ENCODE results near the gene ADGRL2. TPM values are rescaled to one million over a fixed set of nuclear protein-coding genes. Genes with fewer than 3 reads are reported as not detected.
"Not testable (repeated sequence)": the region's sequence is repeated elsewhere in the genome, so short reads cannot be mapped to it uniquely, and the experiment has no call there.

The ADGRL2 gene
- polyA plus RNA-seq, 4 donors = 151 to 477 (median 201) TPM

DNA sequence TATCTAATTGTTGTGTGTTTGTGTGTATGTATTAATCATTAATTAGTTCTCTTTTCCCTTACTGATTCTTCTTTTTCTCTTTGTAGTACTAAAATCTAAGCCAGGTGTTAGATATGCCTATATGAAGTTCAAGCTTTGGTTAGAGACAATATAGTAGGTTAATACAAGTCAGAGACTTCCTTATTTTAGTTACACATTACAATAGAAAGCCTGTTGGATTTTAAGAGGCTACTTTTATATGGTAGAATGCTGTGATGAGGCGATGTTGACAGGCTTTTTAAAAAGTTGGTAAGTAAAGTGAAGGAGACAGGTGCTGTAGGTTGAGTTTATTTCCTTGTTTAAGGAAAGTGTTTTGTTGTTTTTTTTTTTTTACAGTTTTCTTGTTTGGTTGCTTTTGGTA, 45.9 kb downstream of the ADGRL2 start:
- no peak for DNase-seq (ENCODE audit: low read depth in 4 of 4, low spot score in 3 of 4)

DNA sequence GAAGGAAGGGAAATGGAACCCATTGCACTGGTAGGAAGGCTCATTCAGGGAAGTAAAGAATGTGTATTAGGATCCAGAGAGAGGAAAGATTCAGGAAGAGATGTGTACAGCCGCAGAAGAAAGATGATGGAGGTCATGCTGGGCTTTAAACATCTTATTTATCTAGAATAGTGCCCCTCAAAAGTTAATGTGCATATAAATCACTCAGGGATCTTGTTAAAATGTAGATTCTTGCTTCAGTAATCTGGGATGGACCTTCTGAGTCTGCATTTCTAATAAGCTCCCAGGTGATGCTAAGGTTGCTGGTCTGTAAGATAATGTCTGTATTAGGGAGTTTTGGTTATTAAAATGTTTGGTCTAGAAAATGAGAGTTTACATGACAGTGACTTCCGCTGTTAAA, 46.3 kb downstream of the ADGRL2 start:
- DNase-seq (ENCODE audit: low read depth in 4 of 4, low spot score in 3 of 4) = no peak

DNA sequence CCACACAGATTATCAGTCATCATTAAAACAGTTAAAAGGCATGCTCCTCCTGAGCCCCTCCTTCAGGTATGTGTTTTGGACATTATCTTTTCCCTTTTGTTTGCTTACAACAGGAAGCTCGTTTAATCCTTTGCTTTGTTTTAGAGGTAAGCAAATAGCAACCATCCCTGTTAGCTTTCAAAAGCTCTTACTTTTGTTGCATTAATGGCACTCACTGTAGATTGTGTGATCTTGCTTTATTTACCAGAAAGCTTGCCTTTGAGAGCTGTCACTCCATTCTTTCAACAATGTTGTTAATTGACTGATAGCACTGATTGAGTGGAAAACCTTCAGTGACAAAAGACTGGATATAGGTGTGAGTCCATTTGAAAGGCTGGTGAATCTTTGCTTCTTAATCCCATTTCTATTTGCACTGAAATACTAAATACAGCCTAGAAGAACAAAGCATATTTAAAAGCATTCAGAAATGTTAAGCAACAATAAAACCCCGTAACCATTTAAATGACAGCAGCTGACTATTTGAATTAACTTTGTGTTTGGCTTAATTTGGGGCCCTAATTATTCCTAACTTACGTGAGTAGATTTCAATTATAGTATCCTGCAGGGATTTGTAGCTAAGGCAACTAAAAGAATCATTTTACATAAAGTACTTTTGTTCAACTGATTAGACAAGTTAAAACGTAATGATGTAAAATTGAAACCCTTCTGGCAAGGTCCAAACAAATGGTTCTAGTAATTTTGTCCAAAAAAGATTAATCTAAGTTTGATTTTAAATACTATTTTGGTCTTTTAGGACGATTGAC, 48.3 kb downstream of the ADGRL2 start:
- DNase-seq (ENCODE audit: low read depth in 4 of 4, low spot score in 3 of 4) = no peak

DNA sequence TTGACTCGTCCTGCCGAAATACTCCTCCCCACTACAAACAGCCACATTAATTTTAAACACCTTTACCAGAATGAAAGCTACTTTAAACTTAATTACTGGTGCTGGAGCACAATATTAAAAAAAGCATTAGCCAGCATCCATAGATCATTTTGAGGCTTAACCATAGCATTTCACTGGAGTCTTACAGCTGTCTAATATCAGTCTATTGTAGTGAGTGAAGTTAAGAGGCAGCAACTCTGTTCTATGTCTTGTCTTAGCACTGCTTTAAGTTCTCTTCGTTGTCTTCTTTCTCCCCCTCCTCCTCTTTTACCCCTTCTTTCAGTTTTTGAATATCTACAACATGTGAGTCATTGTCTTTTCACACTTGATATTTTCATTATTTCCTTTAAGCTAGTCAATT, 49.3 kb downstream of the ADGRL2 start:
- DNase-seq (ENCODE audit: low read depth in 4 of 4, low spot score in 3 of 4) = no peak

DNA sequence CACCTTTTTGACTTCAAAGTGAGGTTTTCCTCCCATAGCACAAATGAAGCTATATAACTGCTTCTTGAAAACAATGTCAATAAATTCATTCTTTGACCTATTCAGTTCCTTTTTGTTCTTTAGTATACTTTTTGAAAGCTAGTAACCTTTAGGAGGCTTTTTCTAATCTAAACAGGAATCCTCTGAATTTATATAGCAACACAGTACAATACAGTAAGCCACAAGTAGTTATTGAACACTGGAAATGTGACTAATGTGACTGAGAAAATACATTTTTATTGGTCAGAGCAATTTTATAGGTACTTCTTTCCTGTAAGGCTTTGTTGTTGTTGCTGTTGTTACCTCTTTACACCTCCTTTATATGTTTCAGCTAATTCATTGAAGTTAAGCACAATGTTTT, 49.8 kb downstream of the ADGRL2 start:
- DNase-seq (ENCODE audit: low read depth in 4 of 4, low spot score in 3 of 4) = no peak

DNA sequence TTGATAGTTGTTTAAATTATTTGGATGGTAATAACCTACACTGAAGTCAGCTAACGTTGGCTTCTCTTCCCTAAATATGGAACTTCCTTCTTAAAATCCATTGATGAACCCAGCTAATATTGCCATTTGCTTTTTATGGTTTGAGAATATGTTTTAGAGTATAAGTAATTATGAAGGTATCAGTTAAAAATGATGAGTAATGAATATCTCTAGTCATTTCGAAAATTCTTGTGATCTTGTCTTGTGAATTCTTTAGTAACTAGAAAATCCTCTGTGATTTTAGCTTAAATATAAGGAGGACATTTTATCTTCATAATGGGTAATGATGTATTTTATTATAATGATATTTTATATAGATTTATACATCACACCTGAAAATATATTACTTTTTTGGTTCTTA, 50.5 kb downstream of the ADGRL2 start:
- DNase-seq (ENCODE audit: low read depth in 4 of 4, low spot score in 3 of 4) = no peak

DNA sequence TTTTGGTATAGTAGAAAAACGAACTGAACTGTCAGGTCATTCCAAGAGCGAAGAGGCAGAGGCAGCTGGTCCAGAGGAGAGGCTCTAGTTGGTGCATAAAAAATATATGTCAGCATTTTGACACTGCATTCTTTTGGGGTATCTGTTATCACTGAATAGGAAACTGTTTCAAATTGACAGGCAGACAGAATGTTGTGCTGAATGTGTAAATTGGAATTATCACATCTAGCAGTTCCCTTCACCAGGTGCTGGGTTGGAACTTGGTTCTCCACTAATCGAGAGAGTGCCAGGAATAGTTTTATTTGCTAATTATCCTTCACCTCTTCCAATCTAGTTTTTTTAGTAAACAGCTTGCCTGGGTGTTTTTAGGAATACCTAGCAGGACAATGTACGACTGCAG, 52.2 kb downstream of the ADGRL2 start:
- DNase-seq (ENCODE audit: low read depth in 4 of 4, low spot score in 3 of 4) = no peak

DNA sequence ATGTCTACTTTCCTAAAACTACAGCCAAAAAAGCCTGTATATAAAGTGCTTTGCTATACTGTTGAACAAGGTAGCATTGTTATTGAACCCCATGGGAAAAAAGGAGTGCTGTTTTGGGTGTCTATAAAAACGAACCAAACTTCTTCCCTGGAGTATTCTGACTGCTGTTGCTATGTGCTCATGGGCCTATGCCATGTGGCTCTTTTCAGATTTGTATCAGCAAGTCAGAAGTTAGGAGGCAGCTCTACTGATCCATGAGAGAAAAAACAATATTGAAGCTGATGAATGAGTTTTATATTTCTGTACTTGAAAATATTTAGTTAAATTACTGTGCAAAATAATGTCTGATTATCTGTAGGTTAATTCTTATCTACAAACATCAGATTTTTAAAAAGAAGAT, 66.5 kb downstream of the ADGRL2 start:
- no peak for DNase-seq (ENCODE audit: low read depth in 4 of 4, low spot score in 3 of 4)

DNA sequence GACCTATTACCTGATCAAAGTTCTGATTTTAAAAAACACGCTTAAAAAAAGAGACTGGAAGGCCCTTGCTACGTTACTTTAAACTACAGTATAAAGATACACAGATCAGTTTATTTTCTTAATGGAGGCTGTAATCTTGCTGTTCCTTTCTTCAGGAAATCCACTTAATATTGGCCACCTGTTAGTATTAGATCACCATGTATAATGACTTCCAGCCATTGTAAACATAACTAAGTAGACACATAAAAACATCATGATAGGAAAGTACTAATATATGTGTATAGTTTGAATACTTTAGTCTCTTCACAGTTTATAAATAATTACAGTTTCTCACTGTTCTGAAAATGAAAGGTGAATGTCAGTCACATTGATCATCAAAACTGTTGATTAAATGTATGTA, 68.6 kb downstream of the ADGRL2 start:
- no peak for DNase-seq (ENCODE audit: low read depth in 4 of 4, low spot score in 3 of 4)

DNA sequence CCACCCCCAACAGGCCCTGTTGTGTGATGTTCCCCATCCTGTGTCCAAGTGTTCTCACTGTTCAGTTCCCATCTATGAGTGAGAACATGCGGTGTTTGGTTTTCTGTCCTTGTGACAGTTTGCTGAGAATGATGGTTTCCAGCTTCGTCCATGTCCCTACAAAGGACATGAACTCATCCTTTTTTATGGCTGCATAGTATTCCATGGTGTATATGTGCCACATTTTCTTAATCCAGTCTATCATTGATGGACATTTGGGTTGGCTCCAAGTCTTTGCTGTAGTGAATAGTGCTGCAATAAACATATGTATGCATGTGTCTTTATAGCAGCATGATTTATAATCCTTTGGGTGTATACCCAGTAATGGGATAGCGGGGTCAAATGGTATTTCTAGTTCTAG, 70.4 kb downstream of the ADGRL2 start:
- not testable (repeated sequence) for DNase-seq (ENCODE audit: low read depth in 4 of 4, low spot score in 3 of 4)

DNA sequence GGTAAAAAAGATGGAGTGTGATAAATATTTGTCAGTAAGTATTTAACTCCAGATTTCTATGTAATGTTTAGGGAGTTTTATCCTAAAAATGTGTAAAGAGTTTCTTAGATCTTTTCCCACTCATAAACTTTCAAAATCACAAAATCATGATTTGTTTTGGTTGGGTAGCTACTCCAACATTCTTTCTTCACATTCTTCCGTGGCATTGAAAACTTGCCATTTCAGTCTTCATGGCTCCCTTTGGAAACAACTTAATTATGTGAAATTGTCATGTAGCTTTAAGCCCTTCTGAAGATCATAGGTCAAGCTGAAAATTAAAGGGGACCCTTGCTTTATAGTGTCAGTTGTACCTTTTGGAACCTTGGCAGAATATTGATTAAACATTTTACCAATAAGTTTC, 73.2 kb downstream of the ADGRL2 start:
- no peak for DNase-seq (ENCODE audit: low read depth in 4 of 4, low spot score in 3 of 4)

DNA sequence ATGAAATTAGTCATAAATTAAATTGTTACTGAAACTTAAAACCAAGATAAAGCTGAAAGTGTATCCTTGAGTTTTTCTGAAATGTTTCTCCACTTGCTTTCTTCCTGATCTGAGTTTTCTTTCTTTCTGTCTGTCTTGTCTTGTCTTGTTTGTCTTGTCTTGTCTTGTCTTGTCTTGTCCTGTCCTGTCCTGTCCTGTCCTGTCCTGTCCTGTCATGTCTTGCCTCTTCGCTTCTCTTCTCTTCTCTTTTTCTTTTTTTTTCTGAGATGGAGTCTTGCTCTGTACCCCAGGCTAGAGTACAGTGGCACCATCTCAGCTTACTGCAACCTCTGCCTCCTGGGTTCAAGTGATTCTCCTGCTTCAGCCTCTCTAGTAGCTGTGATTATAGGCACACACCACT, 73.7 kb downstream of the ADGRL2 start:
- DNase-seq (ENCODE audit: low read depth in 4 of 4, low spot score in 3 of 4) = no peak

DNA sequence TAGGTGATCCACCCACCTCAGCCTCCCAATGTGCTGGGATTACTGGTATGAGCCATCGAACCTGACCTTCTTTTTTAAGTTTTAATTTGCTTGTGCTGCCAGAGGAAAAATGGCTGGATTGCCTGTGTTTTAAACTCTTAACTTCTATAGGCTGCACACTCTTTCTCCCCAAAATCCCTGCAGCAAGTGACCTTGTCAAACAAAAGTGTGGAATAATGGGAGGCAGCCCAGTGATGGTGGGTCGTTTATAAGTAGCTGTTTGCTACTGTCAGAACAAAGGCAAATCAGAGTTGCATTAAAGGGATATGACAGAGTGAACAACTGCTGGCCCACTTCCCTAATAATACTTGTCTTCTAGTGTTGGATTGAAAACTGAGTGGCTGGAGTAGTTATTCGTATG, 74.2 kb downstream of the ADGRL2 start:
- DNase-seq (ENCODE audit: low read depth in 4 of 4, low spot score in 3 of 4) = no peak

DNA sequence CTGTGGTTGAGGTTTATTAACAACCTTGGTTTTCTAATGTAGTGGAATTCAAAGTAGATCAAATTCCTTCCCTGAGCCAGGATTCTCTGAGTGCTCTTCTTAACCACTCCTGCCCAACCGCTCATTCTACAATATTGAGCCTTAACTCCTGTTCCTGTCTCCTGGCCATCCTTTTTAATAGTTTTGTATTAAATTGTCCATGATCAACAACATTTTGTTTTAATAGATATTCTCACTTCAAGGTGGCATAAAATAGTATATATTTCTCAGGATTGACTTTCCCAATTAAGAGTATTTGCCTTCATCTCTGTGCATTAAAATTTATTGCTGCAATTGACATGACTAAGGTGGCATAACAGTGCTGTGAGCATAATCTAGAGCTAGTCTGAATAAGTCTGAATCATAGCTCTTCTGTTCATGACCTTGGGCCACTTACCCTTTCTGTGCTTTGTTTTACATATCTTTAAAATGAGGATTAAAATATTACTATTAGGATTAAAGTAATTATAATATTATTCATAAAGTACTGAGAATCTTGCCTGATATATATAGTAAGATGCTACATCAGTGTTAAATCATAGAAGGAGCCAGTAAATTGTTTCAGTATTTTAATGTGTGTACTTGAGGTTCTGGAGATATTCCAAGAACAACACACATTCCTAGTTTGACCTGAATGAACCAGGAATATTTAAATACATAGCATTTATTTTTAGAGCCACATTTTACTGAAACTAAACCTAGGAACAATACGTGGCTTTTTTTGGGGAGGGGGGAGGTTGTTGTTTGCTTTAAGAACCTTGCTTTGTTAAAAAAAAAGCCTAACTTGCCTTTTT, 76.4 kb downstream of the ADGRL2 start:
- no peak for DNase-seq (ENCODE audit: low read depth in 4 of 4, low spot score in 3 of 4)

DNA sequence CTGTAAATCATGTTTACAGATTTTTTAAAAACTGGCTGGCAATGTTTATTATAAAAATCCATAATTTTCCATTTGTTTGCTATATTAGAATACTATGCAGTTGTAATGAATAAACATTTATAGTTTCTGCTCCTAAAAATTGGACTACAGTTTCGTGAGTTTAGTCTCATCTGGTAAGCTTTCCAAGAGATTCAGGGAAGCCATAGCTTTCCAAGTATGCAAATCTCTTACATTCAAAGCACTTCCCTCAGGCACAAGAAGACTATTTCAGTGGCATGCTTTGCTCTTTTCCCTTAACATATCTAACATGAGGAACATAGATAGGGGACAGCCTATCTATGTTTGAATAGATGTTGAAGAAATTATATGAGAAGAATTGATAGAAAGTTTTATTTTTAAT, 77.2 kb downstream of the ADGRL2 start:
- DNase-seq (ENCODE audit: low read depth in 4 of 4, low spot score in 3 of 4) = no peak

DNA sequence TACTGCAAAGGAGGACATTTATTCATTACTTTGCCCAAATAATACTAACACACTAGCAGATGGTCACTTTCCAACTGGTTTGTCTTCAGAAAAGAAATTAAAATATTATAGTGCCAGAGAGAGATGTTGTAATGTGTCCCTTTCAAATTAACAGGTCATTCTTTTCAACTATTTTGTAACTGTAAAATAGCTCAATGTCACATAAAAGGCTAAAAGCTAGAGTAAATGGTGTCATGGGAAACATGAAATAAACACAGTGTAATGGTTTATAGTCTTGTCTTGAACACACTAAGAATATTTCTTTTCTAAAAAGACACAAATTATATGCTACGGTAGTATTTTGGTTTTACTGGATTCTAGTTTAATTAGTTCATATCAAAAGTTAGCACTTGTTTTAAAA, 77.8 kb downstream of the ADGRL2 start:
- DNase-seq (ENCODE audit: low read depth in 4 of 4, low spot score in 3 of 4) = no peak

DNA sequence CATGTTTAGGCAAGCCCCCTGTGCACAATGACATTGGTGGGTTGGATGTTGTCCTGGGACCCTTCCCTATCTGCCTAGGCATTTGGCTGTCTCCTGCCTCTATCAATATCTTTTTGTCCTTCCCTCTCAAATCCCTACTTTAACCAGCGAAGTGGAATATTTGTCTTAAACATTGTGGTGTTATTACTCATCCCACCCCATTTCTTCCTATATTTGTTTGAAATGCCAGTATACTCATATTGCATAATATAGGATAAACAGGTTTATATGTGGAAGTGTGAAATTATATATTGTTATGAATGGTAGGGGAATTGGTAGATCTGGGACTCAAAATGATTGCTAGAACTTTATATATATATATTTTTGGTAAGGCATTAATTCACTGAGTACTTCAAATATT, 80.0 kb downstream of the ADGRL2 start:
- DNase-seq (ENCODE audit: low read depth in 4 of 4, low spot score in 3 of 4) = no peak

DNA sequence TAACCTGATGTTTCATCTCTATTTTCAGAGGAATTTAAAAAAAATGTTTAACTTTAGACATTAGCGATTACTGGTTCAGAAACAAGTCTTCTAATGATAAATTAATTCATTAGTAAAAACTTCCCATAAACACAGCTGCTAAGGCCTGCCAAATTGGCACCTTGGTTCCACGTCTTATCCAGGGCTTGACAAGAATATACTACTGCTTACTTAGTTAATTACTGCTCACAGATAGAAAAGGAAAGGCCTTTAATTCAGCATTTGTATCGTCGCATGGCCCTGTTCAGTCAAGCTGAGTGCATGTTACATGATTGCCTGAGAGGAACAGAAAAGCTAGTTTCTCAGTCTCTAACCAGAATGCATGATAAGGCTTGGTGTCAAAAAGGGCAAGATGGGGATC, 84.6 kb downstream of the ADGRL2 start:
- DNase-seq (ENCODE audit: low read depth in 4 of 4, low spot score in 3 of 4) = no peak

DNA sequence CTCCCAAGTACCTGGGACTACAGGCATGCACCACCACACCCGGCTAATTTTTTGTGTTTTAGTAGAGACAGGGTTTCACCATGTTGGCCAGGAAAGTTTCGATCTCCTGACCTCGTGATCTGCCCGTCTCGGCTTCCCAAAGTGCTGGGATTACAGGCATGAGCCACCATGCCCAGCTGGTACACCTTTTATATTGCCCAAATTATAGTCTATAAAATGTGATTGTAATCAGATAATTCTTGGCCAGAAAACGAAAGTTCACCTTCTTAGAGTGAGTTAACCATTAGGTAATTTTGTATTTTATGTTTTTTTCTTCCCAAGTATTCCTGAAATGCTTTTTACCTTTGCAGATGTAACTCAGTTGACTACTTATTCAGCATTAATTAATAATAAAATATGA, 85.6 kb downstream of the ADGRL2 start:
- DNase-seq (ENCODE audit: low read depth in 4 of 4, low spot score in 3 of 4) = not testable (repeated sequence)

DNA sequence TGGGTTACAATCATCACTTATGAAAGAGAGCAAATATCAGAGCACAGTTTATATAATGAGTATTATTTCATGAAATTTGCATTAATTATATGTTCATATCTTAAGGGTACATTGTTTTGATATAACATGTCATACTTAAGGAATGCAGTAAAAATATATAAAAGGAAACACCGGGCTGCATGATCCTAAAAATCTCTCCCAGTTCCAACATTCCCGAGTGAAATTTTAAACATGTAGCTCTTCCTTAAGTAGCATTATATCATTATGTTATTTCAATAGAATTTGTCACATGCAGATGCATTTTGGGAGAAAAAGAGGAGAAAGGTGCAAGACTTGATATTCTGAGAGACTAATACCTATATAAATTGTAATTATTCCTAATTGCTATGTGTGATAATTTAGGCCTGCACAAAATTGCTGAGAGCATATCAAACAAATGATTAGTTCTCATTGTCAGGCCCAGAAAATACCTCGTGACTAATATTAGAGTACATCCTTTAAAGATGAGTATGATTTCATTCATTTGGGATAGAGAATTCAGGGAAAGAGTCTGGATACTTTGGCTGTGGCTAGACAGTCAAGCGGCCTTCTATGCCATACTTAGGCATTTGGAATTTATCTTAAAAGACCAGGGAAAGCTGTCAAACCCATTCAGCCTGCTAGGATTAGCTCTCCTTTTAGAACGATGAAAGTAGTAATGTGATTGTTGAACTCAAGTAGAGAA, 86.8 kb downstream of the ADGRL2 start:
- no peak for DNase-seq (ENCODE audit: low read depth in 4 of 4, low spot score in 3 of 4)

DNA sequence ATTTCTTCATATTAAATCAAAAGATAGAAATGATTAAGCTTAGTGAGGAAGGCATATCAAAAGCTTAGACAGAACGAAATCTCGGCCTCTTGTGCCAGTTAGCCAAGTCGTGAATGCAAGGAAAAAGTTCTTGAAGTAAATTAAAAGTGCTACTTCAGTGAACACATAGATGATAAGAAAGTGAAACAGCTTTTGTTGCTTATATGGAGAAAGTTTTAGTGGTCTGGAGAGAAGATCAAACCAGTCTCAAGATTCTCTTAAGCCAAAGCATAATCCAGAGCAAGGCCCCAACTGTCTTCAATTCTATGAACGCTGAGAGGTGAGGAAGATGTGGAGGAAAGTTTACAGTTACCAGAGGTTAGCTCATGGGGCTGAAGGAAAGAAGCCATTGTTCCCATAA, 88.4 kb downstream of the ADGRL2 start:
- DNase-seq (ENCODE audit: low read depth in 4 of 4, low spot score in 3 of 4) = no peak

All from left renal pelvis (tissue), 4 donors.